PC-3 (cell line): ENCODE data around the gene PRR20G. TPM values are rescaled to one million over a fixed set of nuclear protein-coding genes. Genes with fewer than 3 reads are reported as not detected.

ENCODE experiments used
- ATAC-seq: fragments of 200-7000 bp; cut with Tn5 transposase; 2 replicates; pipeline ENCODE4 v1.9.1; 2020; ENCODE audit warnings: mild to moderate bottlenecking, moderate library complexity
- BruUV-seq: library from RNA; stranded (reverse); fragments of 400-500 nt; replicated peaks from 2 replicates; lab custom pipeline; 2021; lab: Mats Ljungman, UMichigan
- CTCF ChIA-PET: fragments of 300-600 bp; sonication (Branson Sonifier 250); formaldehyde crosslinking; loops from one replicate; lab custom pipeline; 2022; ENCODE audit warnings: antibody characterized with exemption; lab: Charles Lee
- POLR2A ChIA-PET: fragments of 300-600 bp; sonication (Branson Sonifier 250); formaldehyde crosslinking; loops from one replicate; lab custom pipeline; 2022; ENCODE audit warnings: antibody characterized with exemption; ENCODE audit not compliant: unreplicated experiment; lab: Charles Lee
- DNase-seq: peaks from one replicate; pipeline ENCODE4 v3.0.0-alpha.2; 2015
- H2AFZ ChIP-seq: fragments of 300-600 bp; sonication (generic); 2 replicates; pipeline ENCODE4 v1.6.0; 2016; ENCODE audit warnings: antibody characterized with exemption, low read length
- H3F3A ChIP-seq: fragments of 300-600 bp; sonication (generic); one replicate; pipeline ENCODE4 v1.6.0; 2017; ENCODE audit warnings: antibody characterized with exemption, low read length, control low read depth, mild to moderate bottlenecking; ENCODE audit not compliant: unreplicated experiment
- H3K27ac ChIP-seq: fragments of 300-600 bp; sonication (generic); 2 replicates; pipeline ENCODE4 v1.5.1; 2016; ENCODE audit warnings: mild to moderate bottlenecking, low read length
- H3K27me3 ChIP-seq: fragments of 300-600 bp; sonication (generic); 2 replicates; pipeline ENCODE4 v1.6.1; 2016; ENCODE audit warnings: low read length, mixed read lengths
- H3K36me3 ChIP-seq: fragments of 300-600 bp; sonication (generic); 2 replicates; pipeline ENCODE4 v1.6.1; 2016; ENCODE audit warnings: low read depth, mixed run types, low read length, mixed read lengths
- H3K4me1 ChIP-seq: fragments of 300-600 bp; sonication (generic); 2 replicates; pipeline ENCODE4 v1.5.1; 2016; ENCODE audit warnings: low read length; ENCODE audit not compliant: insufficient read depth
- H3K4me2 ChIP-seq: fragments of 300-600 bp; sonication (generic); 2 replicates; pipeline ENCODE4 v1.6.0; 2016; ENCODE audit warnings: low read length
- H3K4me3 ChIP-seq: fragments of 300-600 bp; sonication (generic); 2 replicates; pipeline ENCODE4 v1.5.1; 2016; ENCODE audit warnings: mild to moderate bottlenecking, low read length, mixed read lengths
- H3K79me2 ChIP-seq: fragments of 300-600 bp; sonication (generic); 2 replicates; pipeline ENCODE4 v1.6.1; 2017; ENCODE audit warnings: low read length, mixed read lengths
- H3K9ac ChIP-seq: fragments of 300-600 bp; sonication (generic); 2 replicates; pipeline ENCODE4 v1.6.0; 2016; ENCODE audit warnings: mild to moderate bottlenecking, low read length
- H3K9me2 ChIP-seq: fragments of 300-600 bp; sonication (generic); replicated peaks from 2 replicates; pipeline ENCODE4 v1.6.1; 2016; ENCODE audit warnings: mixed run types, low read length, mixed read lengths
- H3K9me3 ChIP-seq: fragments of 300-600 bp; sonication (generic); 2 replicates; pipeline ENCODE4 v1.6.1; 2016; ENCODE audit warnings: low read length, mixed read lengths
- H4K20me1 ChIP-seq: fragments of 300-600 bp; sonication (generic); 2 replicates; pipeline ENCODE4 v1.6.1; 2016; ENCODE audit warnings: low read length, mixed read lengths
- CTCF ChIP-seq: fragments of 300-600 bp; sonication (generic); conservative IDR thresholded peaks from 2 replicates; pipeline ENCODE4 v1.5.1; 2017; ENCODE audit warnings: antibody characterized with exemption, low read depth, mild to moderate bottlenecking, low read length
- EZH2 ChIP-seq: fragments of 300-600 bp; sonication (generic); IDR thresholded peaks from one replicate; pipeline ENCODE4 v1.6.1; 2017; ENCODE audit warnings: antibody characterized with exemption, mild to moderate bottlenecking, low read length; ENCODE audit not compliant: unreplicated experiment
- EZH2phosphoT487 ChIP-seq: fragments of 300-600 bp; sonication (generic); IDR thresholded peaks from 2 replicates; pipeline ENCODE4 v1.6.1; 2018; ENCODE audit warnings: mild to moderate bottlenecking, antibody characterized with exemption, low read length, borderline replicate concordance
- intact Hi-C: fragments of 100-400 bp; cut with micrococcal nuclease; formaldehyde crosslinking; loops from 2 replicates; pipeline ENCODE4 v1.9.0; 2023
- total RNA-seq: library from RNA; depleted of rRNA; stranded (reverse); fragments of >200 nt; gene quantifications from 2 replicates; pipeline ENCODE4 v1.2.3, GENCODE V29; 2014

PRR20G gene
- total RNA-seq, 1 experiment from 2014 or later = not detected

GRCh38 chr3:127261925-127262324 is 25.9 kb downstream of the PRR20G start:
- no peak overlapping the region for H3K4me3 ChIP-seq
- peaks cover 8% of the 10 kb centered on the region for H3K27me3 ChIP-seq
- BruUV-seq = no TSS peak
- CTCF ChIA-PET = no interaction called here
- no peaks in the 10 kb centered on the region for H3K36me3 ChIP-seq
- no peak for DNase-seq
- no peaks in the 10 kb centered on the region for H3K9me3 ChIP-seq
- H3K79me2 ChIP-seq = no peaks in the 10 kb centered on the region
- no peak for ATAC-seq
- no peak overlapping the region for H2AFZ ChIP-seq
- no peaks in the 10 kb centered on the region for H3K9me2 ChIP-seq
- no peak overlapping the region for H3K9ac ChIP-seq
- H3F3A ChIP-seq = no peaks in the 10 kb centered on the region
- intact Hi-C loops = no loop called here
- POLR2A ChIA-PET = no interaction called here
- H3K4me1 ChIP-seq = no peaks in the 10 kb centered on the region
- no peak overlapping the region for H3K27ac ChIP-seq
- TF ChIP-seq CTCF (no peak), EZH2phosphoT487 (no peak), EZH2 (no peak)
- no peak overlapping the region for H3K4me2 ChIP-seq
- no peaks in the 10 kb centered on the region for H4K20me1 ChIP-seq

GRCh38 chr3:127260826-127261555 is 26.9 kb downstream of the PRR20G start:
- Histone ChIP-seq H3K27ac (no peak overlapping the region), H3K9ac (no peak overlapping the region), H3K79me2 (no peaks in the 10 kb centered on the region), H3K4me2 (no peak overlapping the region), H3K9me2 (no peaks in the 10 kb centered on the region), H3K27me3 (peaks cover 8% of the 10 kb centered on the region), H3K4me1 (no peaks in the 10 kb centered on the region), H4K20me1 (no peaks in the 10 kb centered on the region), H3K36me3 (no peaks in the 10 kb centered on the region), H3K9me3 (no peaks in the 10 kb centered on the region), H3F3A (no peaks in the 10 kb centered on the region), H3K4me3 (no peak overlapping the region), H2AFZ (no peak overlapping the region)
- no peak for DNase-seq
- intact Hi-C loops = no loop called here
- ChIA-PET CTCF (no interaction called here), POLR2A (no interaction called here)
- BruUV-seq = no TSS peak
- TF ChIP-seq EZH2phosphoT487 = no peak
- no peak for TF ChIP-seq CTCF
- TF ChIP-seq EZH2 = no peak
- ATAC-seq = no peak

- H3K9me3 ChIP-seq = no peaks in the 10 kb centered on the region
- no peaks in the 10 kb centered on the region for H3K9me2 ChIP-seq
- no peak overlapping the region for H2AFZ ChIP-seq
- no peaks in the 10 kb centered on the region for H3K36me3 ChIP-seq
- ATAC-seq (no peak), DNase-seq (no peak)
- TF ChIP-seq EZH2phosphoT487 = no peak
- no peak for TF ChIP-seq CTCF
- no peak for TF ChIP-seq EZH2
- CTCF ChIA-PET = no interaction called here
- H3K4me1 ChIP-seq = no peaks in the 10 kb centered on the region
- no peak overlapping the region for H3K9ac ChIP-seq
- POLR2A ChIA-PET = no interaction called here
- peaks cover 8% of the 10 kb centered on the region for H3K27me3 ChIP-seq
- no peaks in the 10 kb centered on the region for H3K79me2 ChIP-seq
- H3K27ac ChIP-seq = no peak overlapping the region
- no peak overlapping the region for H3K4me2 ChIP-seq
- H4K20me1 ChIP-seq = no peaks in the 10 kb centered on the region
- no peak overlapping the region for H3K4me3 ChIP-seq
- BruUV-seq = no TSS peak
- intact Hi-C loops = no loop called here
- no peaks in the 10 kb centered on the region for H3F3A ChIP-seq
These were observed 27.4 kb downstream of the PRR20G start for GRCh38 chr3:127260416-127260815.
